ENCODE data around the gene UNKL.

DNA sequence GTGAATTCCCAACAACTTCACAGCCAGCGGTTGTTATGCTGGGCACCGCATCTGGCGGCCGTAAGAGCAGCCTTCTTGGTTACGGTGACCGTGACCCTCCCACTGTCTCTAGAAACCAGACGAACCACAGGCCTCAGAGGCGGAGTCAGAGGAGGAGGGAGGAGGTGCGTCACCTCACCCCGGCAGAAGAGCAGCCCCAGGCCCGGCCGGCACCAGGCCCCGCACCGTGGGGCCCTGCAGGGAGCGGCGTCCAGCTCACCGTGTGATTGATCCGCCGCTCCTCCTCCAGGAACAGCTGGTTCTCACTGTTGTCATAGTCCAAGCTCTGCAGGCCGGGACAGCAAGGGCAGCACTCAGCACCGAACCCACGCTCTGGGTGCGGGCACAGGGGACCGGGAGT lies 46.6 kb upstream of the UNKL start:
- TF ChIP-seq, protein P1, sequence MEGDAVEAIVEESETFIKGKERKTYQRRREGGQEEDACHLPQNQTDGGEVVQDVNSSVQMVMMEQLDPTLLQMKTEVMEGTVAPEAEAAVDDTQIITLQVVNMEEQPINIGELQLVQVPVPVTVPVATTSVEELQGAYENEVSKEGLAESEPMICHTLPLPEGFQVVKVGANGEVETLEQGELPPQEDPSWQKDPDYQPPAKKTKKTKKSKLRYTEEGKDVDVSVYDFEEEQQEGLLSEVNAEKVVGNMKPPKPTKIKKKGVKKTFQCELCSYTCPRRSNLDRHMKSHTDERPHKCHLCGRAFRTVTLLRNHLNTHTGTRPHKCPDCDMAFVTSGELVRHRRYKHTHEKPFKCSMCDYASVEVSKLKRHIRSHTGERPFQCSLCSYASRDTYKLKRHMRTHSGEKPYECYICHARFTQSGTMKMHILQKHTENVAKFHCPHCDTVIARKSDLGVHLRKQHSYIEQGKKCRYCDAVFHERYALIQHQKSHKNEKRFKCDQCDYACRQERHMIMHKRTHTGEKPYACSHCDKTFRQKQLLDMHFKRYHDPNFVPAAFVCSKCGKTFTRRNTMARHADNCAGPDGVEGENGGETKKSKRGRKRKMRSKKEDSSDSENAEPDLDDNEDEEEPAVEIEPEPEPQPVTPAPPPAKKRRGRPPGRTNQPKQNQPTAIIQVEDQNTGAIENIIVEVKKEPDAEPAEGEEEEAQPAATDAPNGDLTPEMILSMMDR (IDR thresholded peaks at IDR 0.05): no peak
- TF ChIP-seq EZH2 (IDR thresholded peaks at IDR 0.05; ENCODE audit: borderline replicate concordance, insufficient read depth, low read depth, low read length, poor library complexity, severe bottlenecking): no peak

Measured in B cell (primary cell).